HG03342 (cell line): ENCODE data around the gene PEX10.

Source experiments
- ATAC-seq: cut with Tn5 transposase; IDR thresholded peaks from one replicate; pipeline ENCODE4 v1.9.1; 2021; ENCODE audit warnings: mild to moderate bottlenecking, moderate library complexity; ENCODE audit not compliant: unreplicated experiment

PEX10 gene

GRCh38 chr1:2405588-2406295, 6.6 kb downstream of the PEX10 start:
- ATAC-seq, result no peak

GRCh38 chr1:2404890-2405511, 7.4 kb downstream of the PEX10 start:
- ATAC-seq, result no peak

GRCh38 chr1:2404142-2404889, 8.0 kb downstream of the PEX10 start:
- ATAC-seq, result no peak

- no peak for ATAC-seq
Measured at GRCh38 chr1:2403273-2403672, 9.1 kb downstream of the PEX10 start.

GRCh38 chr1:2402420-2402819, 9.9 kb downstream of the PEX10 start:
- ATAC-seq, result no peak

- no peak for ATAC-seq
Measured at GRCh38 chr1:2400950-2401649, 11.3 kb downstream of the PEX10 start.

GRCh38 chr1:2400576-2400909, 11.8 kb downstream of the PEX10 start:
- no peak for ATAC-seq

GRCh38 chr1:2399890-2400575, 12.3 kb downstream of the PEX10 start:
- ATAC-seq, result no peak

- no peak for ATAC-seq
Measured at GRCh38 chr1:2398871-2399270, 13.5 kb downstream of the PEX10 start.

- no peak for ATAC-seq
Measured at GRCh38 chr1:2397007-2397679, 15.2 kb downstream of the PEX10 start.

GRCh38 chr1:2396476-2396875, 15.9 kb downstream of the PEX10 start:
- ATAC-seq, result no peak

- no peak for ATAC-seq
Measured at GRCh38 chr1:2396059-2396458, 16.3 kb downstream of the PEX10 start.

GRCh38 chr1:2395245-2395644, 17.1 kb downstream of the PEX10 start:
- no peak for ATAC-seq

GRCh38 chr1:2394761-2395160, 17.6 kb downstream of the PEX10 start:
- no peak for ATAC-seq

GRCh38 chr1:2394220-2394619, 18.1 kb downstream of the PEX10 start:
- no peak for ATAC-seq

GRCh38 chr1:2393471-2393877, 18.9 kb downstream of the PEX10 start:
- ATAC-seq, result no peak

GRCh38 chr1:2392686-2393085, 19.7 kb downstream of the PEX10 start:
- no peak for ATAC-seq

GRCh38 chr1:2391931-2392509, 20.3 kb downstream of the PEX10 start:
- ATAC-seq, result peak; percentile 25

GRCh38 chr1:2391041-2391930, 21.1 kb downstream of the PEX10 start, which contains the start of the genes MORN1 and RER1:
Gene MORN1 (minus strand): TSS chr1:2391554. CDS start chr1:2391533, 21 bp downstream.
Gene RER1 (plus strand): TSS chr1:2391841. CDS start chr1:2395791, 3,950 bp downstream.
- peak; percentile 86 for ATAC-seq
